ENCODE measurements around the gene FRMD4A.

FRMD4A gene

DNA sequence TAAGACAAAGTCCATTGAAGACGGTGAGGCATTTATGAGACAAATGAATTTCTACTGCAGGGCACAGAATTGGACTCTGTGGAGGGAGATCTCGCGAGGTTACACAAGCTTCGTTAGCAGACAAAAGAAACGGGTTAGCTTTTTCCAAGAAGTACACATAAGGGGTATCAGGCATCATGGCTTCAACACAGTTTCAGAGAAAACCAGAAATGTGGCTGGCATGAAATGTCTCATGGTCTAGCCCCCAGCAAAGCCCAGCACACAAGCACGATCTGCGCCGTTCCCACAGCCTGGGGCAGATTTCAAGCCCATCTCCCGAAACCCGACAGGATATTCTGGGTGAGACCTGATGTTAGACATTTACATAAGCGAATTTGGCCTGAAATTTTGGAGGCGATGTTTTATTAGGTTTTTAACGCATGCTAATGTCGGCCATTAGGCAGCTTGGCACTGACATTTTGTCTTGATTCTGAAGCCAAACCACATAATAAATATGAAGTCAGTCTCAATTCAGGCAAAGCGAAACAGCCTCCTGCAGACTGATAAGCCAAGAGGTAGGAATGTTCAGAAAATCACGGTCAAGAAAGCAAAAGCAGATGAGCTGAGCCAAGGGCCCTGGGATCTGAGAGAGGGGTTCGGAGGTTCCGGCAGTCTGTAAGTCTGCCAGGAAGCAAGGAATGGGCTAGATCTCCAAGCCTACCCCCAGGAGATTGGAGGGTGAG, 503.5 kb downstream of the FRMD4A start:
- TF ChIP-seq POLR2A (IDR thresholded peaks at IDR 0.05; ENCODE audit: low read depth, low read length), result no peak
- DNase-seq (ENCODE audit: insufficient read length), result no peak
- FAIRE-seq, result no peak

DNA sequence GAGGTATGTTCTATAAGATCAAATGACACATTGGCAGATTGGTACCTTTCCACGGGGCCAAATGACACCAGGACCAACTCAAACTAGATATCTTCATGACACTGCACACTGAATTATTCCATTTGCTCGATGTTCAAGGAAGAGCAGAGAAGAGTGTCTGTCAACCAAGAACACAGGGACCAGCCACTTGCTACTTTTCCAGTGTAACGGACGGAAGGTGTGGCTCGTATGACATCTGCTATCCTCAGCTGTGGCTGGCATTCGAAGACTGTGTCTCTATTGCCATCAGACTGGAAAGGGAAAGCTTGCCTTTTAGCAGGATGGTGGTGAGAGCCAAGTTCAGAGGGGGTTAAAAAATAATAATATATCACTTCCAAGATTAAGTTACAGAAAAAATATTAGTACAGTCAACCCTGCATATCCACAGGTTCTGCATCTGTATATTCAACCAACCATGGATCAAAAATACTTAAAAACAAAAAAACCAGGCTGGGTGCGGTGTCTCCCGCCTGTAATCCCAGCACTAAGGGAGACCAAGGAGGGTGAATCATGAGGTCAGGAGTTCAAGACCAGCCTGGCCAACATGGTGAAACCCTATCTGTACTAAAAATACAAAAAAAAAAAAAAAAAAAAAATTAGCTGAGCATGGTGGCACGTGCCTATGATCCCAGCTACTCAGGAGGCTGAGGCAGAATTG, 506.9 kb downstream of the FRMD4A start:
- FAIRE-seq, result no peak

DNA sequence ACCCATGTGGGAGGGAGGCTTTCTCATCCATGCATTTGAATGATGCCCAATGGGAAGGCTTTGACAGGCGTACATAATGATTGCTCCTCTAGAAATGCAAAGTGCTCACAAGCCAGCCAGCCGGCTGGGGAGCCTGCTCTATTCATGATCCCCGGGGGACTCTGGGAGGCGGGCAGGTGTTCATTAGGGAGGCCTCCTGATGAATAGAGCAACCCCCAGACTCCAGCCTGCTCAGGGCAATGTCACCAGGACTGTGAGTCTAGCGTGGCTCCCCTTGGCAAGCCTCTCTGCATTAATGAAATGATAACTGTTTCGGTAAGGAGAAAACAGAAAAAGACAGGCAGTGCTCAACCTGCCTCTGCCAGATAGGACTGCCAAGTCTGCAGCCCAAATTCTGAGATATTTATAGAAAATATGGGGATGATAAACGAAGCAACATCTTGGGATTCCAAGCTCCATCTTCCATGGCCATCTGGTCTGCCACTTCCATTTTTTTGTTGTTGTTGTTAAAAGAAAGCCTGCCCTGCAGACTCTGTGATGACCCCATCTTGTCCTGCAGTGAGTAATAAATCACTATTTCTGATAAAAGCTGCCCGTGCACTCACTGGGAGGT, 507.5 kb downstream of the FRMD4A start:
- no peak for TF ChIP-seq TAF1 (IDR thresholded peaks at IDR 0.05; ENCODE audit: borderline replicate concordance, low read depth, low read length)
- TF ChIP-seq POLR2A (IDR thresholded peaks at IDR 0.05; ENCODE audit: low read depth, low read length), result no peak
- no peak for TF ChIP-seq POLR2AphosphoS5 (IDR thresholded peaks at IDR 0.05; ENCODE audit: low read depth, low read length)
- DNase-seq (ENCODE audit: insufficient read length), result no peak
- FAIRE-seq, result no peak

More for the DNA sequence above, 506.9 kb downstream of the FRMD4A start:
- no peak for TF ChIP-seq POLR2AphosphoS5 (IDR thresholded peaks at IDR 0.05; ENCODE audit: low read depth, low read length)
- TF ChIP-seq POLR2A (IDR thresholded peaks at IDR 0.05; ENCODE audit: low read depth, low read length), result no peak
- TF ChIP-seq TAF1 (IDR thresholded peaks at IDR 0.05; ENCODE audit: borderline replicate concordance, low read depth, low read length), result no peak
- no peak for DNase-seq (ENCODE audit: insufficient read length)

DNA sequence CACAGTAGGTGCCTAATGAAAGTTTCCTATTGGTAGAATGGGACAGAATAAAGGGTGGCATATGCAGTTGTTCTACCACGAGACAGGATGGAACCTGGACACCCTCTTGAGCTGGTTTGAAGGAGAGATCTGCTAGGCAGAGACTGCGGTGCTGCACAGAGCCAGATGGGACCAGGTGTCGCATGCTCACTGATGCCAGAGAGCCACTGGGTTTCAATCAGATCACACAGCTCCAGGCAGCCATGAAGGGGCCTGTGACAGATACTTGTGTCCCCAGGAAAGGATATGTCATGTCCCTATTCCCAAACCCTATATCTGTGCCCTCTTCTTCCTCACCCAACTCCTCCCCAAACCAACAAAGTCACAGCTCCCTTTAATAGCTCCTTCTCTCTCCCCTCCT, 508.2 kb downstream of the FRMD4A start:
- no peak for FAIRE-seq

DNA sequence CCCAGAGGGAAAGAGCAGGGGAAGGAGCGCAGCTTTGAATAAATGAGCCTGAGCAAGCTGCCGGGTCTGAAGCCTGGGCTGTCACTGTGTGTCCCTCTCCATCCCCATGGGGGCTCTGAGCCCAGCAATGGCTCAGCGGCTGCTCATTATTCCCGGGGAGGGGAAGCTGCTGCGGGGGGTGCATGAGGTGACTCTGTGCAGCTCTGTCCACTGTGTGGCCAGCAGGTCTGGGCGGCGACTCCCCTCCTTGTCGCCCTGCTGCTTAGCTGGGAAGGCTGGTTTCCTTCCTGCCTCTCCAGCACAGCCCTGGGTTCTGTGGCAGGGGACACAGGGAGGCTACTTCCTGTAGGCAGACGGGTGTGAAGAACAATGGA, 509.8 kb downstream of the FRMD4A start:
- DNase-seq (ENCODE audit: insufficient read length) (no peak), FAIRE-seq (no peak)
- TF ChIP-seq POLR2AphosphoS5 (IDR thresholded peaks at IDR 0.05; ENCODE audit: low read depth, low read length) (no peak), POLR2A (IDR thresholded peaks at IDR 0.05; ENCODE audit: low read depth, low read length) (no peak), TAF1 (IDR thresholded peaks at IDR 0.05; ENCODE audit: borderline replicate concordance, low read depth, low read length) (no peak)

More for the DNA sequence above, 508.2 kb downstream of the FRMD4A start:
- TF ChIP-seq POLR2AphosphoS5 (IDR thresholded peaks at IDR 0.05; ENCODE audit: low read depth, low read length), result no peak
- TF ChIP-seq TAF1 (IDR thresholded peaks at IDR 0.05; ENCODE audit: borderline replicate concordance, low read depth, low read length), result no peak
- TF ChIP-seq POLR2A (IDR thresholded peaks at IDR 0.05; ENCODE audit: low read depth, low read length), result no peak
- DNase-seq (ENCODE audit: insufficient read length), result no peak

DNA sequence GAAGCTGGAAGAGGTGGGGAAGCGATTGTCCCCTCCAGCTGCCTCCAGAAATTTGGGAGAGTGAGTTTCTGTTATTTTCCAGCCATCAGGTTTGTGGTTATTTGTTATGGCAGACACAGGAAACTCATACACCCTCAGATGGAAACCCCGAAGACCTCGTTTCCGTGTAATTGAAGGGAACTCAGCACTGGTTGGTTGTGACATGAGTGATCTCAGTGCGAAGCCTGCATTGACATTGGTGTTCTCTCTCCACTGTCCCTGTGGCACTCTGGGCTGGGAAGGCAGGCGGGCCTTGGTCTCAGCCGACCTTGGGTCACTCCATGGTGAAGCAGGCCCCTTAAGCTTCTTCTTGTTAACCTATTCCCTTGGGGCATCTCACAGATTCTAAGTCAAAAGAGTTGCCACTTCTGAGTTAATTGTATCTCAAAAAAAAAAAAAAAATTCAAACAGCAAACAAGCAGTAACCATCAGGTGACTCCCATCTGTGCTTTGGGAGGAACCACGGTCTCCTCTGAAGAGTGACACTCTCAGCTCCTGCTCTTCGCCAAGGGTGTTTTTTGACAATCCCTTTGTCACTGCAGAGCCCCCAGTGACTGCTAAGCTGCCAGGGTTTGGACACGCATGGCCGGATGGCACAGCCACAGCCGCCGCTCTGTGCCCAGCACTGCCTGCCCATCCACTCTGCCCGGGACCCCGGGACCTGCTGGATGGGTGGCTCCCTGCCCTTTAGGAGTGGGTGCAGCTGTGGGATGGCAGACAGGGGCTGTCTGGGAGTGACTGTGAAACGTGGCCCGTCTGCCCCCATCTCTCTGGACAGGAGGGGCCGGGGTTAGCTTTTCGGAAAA, 510.4 kb downstream of the FRMD4A start:
- FAIRE-seq (no peak), DNase-seq (ENCODE audit: insufficient read length) (no peak)
- TF ChIP-seq POLR2A (IDR thresholded peaks at IDR 0.05; ENCODE audit: low read depth, low read length) (no peak), TAF1 (IDR thresholded peaks at IDR 0.05; ENCODE audit: borderline replicate concordance, low read depth, low read length) (no peak), POLR2AphosphoS5 (IDR thresholded peaks at IDR 0.05; ENCODE audit: low read depth, low read length) (no peak)

DNA sequence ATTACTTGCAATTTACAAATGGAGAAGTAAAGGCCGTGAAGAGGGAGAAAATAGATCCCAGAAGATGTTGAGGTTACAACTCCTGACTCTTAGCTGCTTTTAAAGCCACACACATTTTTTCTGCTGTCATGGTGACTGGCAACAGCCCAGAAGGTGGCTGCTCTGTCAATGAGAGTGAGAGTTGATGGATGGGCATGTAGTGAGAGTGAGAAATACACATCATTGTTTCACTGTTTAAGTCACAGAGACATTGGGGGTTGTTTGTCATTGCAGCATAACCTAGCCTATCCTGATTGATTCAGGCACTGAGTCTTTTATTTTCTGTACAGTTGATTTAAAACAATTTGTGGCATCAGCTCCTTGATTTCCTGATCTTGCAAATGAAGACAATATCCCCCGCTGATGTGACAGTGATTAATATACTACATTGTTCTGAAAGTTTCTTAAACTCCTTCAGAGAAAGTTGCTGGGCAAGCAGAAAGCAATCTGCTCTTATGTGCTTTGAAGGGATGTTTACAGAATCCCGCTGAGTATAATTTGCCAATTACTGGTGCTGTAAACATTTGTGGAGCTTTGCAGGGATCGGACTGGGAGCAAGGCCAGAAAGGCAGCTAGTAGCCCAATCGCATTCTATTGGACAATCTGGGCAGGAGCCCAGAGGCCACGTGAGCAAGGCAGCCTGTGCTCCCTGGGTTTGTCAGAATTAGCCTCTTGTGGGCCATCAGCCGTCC, 514.4 kb downstream of the FRMD4A start:
- FAIRE-seq (no peak), DNase-seq (ENCODE audit: insufficient read length) (no peak)
- no peak for TF ChIP-seq TAF1 (IDR thresholded peaks at IDR 0.05; ENCODE audit: borderline replicate concordance, low read depth, low read length)
- no peak for TF ChIP-seq POLR2A (IDR thresholded peaks at IDR 0.05; ENCODE audit: low read depth, low read length)
- no peak for TF ChIP-seq POLR2AphosphoS5 (IDR thresholded peaks at IDR 0.05; ENCODE audit: low read depth, low read length)

DNA sequence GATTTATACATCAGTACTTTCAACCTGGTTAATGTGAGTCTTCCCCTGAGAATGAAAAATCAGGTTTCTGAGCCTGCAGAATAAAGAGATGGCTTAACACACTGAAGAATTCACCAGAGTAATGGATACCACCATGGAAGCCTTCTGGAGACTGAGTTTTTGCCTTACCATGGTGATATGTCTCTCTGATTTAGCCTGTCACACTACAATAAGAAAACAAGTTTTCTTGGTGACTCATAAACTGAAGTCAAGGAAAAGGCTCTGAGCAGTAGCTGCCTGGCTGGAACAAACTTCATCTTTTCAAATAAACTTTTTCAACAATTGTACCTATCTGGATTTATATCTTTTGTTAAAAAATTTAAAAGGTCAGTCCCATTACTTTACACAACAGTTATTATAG, 515.0 kb downstream of the FRMD4A start:
- no peak for FAIRE-seq
- no peak for TF ChIP-seq POLR2AphosphoS5 (IDR thresholded peaks at IDR 0.05; ENCODE audit: low read depth, low read length)
- no peak for TF ChIP-seq TAF1 (IDR thresholded peaks at IDR 0.05; ENCODE audit: borderline replicate concordance, low read depth, low read length)
- no peak for TF ChIP-seq POLR2A (IDR thresholded peaks at IDR 0.05; ENCODE audit: low read depth, low read length)
- DNase-seq (ENCODE audit: insufficient read length), result no peak

DNA sequence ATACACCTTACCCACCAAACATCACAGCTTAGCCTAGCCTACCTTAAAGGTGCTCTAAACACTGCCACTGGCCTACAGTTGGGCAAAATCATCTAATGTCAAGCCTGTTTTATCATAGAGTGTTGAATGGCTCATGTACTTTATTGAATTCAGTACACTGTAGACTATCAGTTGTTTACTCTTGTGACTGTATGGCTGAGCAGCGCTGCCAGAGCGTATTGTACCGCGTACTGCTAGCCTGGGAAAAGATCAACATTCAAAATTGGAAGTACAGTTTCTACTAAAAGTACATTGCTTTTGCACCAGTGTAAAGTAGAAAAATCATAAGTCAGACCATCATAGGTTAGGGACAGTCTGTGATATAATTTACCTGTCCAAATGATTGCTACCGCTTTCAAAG, 517.2 kb downstream of the FRMD4A start:
- FAIRE-seq (no peak), DNase-seq (ENCODE audit: insufficient read length) (no peak)
- TF ChIP-seq POLR2AphosphoS5 (IDR thresholded peaks at IDR 0.05; ENCODE audit: low read depth, low read length), result no peak
- no peak for TF ChIP-seq TAF1 (IDR thresholded peaks at IDR 0.05; ENCODE audit: borderline replicate concordance, low read depth, low read length)

DNA sequence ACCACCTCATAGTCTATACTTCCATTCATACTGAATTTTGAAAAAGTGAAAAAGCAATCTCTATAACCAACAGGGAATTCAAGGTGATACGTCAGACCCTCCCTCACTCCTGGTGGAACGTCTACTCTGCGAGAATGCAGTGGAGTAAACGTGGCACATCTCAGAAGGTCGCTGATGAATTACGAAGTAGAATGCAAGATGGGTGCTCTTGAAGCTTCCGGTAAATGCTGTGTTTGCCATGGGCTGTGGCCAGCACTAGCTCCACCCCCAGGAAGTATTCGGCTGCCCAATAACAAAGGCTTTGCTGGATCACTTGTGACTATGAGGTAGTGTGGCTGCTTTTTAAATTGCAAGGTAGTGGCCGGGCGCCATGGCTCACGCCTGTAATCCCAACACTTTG, 517.9 kb downstream of the FRMD4A start:
- TF ChIP-seq POLR2AphosphoS5 (IDR thresholded peaks at IDR 0.05; ENCODE audit: low read depth, low read length) (no peak), TAF1 (IDR thresholded peaks at IDR 0.05; ENCODE audit: borderline replicate concordance, low read depth, low read length) (no peak), POLR2A (IDR thresholded peaks at IDR 0.05; ENCODE audit: low read depth, low read length) (no peak)
- FAIRE-seq, result no peak
- no peak for DNase-seq (ENCODE audit: insufficient read length)

DNA sequence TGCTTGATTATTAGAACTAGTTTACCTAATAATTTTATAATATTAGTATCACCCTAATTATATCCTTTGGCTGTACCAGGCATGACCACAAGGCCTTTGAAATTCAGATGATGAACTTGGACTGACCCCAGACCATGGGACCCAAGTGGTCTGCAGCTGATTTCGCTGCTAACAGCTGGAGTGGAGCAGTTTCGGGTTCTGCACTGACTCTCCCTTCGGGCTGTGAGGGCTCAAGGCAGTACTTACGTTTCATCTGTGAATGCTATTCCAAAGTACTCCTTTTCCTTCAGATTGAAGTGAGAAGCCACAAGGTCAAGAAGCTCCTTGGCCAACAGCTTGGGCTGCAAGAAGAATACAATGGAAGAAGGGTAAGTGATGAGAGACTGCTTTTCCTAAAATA, 520.2 kb downstream of the FRMD4A start:
- DNase-seq (ENCODE audit: insufficient read length), result no peak
- no peak for TF ChIP-seq TAF1 (IDR thresholded peaks at IDR 0.05; ENCODE audit: borderline replicate concordance, low read depth, low read length)
- TF ChIP-seq POLR2AphosphoS5 (IDR thresholded peaks at IDR 0.05; ENCODE audit: low read depth, low read length), result no peak
- TF ChIP-seq POLR2A (IDR thresholded peaks at IDR 0.05; ENCODE audit: low read depth, low read length), result no peak
- FAIRE-seq, result no peak

All from GM12892 (cell line).